Activated T-helper 1 cell treated with anti-CD3 and anti-CD28 coated beads, Interleukin-12 subunit alpha, Interleukin-12 subunit beta, Interleukin-2, Interleukin-4 antibody, amounts not matched to agents 30 ng/mL and 10 ng/mL and 1 ng/mL, durations not matched to agents 14 hours and 24 hours and 36 hours (primary cell): ENCODE results near the gene NACAD. TPM values are rescaled to one million over a fixed set of nuclear protein-coding genes. Genes with fewer than 3 reads are reported as not detected.
"Not testable (repeated sequence)": the region's sequence is repeated elsewhere in the genome, so short reads cannot be mapped to it uniquely, and the experiment has no call there.

Experiments
- DNase-seq: peaks from one replicate; pipeline ENCODE4 v3.0.0; 2021; ENCODE audit warnings: low spot score
- H3K27ac Mint-ChIP-seq: one replicate; pipeline ENCODE4 v1.8.0; 2021; ENCODE audit warnings: mild to moderate bottlenecking, mixed read lengths
- H3K27me3 Mint-ChIP-seq: one replicate; pipeline ENCODE4 v1.8.0; 2022; ENCODE audit warnings: mild to moderate bottlenecking, moderate library complexity, mixed read lengths; ENCODE audit not compliant: insufficient read depth
- H3K36me3 Mint-ChIP-seq: one replicate; pipeline ENCODE4 v1.8.0; 2021; ENCODE audit warnings: low read depth, mixed read lengths
- H3K4me1 Mint-ChIP-seq: one replicate; pipeline ENCODE4 v1.8.0; 2021; ENCODE audit warnings: low read depth, mixed read lengths
- H3K4me3 Mint-ChIP-seq: one replicate; pipeline ENCODE4 v1.8.0; 2021; ENCODE audit warnings: mild to moderate bottlenecking, moderate library complexity, mixed read lengths
- H3K9me3 Mint-ChIP-seq: one replicate; pipeline ENCODE4 v1.8.0; 2021; ENCODE audit warnings: mixed read lengths
- intact Hi-C: fragments of 100-400 bp; cut with micrococcal nuclease; formaldehyde crosslinking; loops from one replicate; pipeline ENCODE4 v1.15.1; 2024
- total RNA-seq: library from RNA; stranded (reverse); gene quantifications from 2 replicates; pipeline ENCODE4 v1.2.3, GENCODE V29; 2022

NACAD gene
- total RNA-seq, 1 donor from 2014 or later, result 0.05 TPM

GRCh38 chr7:45125193-45125904, 36.6 kb upstream of the NACAD start:
- no peaks in the 10 kb centered on the region for H3K27me3 Mint-ChIP-seq
- no peak for DNase-seq
- no peaks in the 10 kb centered on the region for H3K9me3 Mint-ChIP-seq
- H3K4me1 Mint-ChIP-seq, result peaks cover 21% of the 10 kb centered on the region
- no peak overlapping the region for H3K4me3 Mint-ChIP-seq
- H3K27ac Mint-ChIP-seq, result no peak overlapping the region
- intact Hi-C loops, result no loop called here
- no peaks in the 10 kb centered on the region for H3K36me3 Mint-ChIP-seq

GRCh38 chr7:45123913-45124710, 35.3 kb upstream of the NACAD start:
- no peak for DNase-seq
- Mint-ChIP-seq H3K36me3 (no peaks in the 10 kb centered on the region), H3K27me3 (no peaks in the 10 kb centered on the region), H3K4me3 (no peak overlapping the region), H3K4me1 (peaks cover 21% of the 10 kb centered on the region), H3K27ac (no peak overlapping the region), H3K9me3 (no peaks in the 10 kb centered on the region)
- intact Hi-C loops, result no loop called here

GRCh38 chr7:45122975-45123860, 34.4 kb upstream of the NACAD start:
- intact Hi-C loops, result no loop called here
- Mint-ChIP-seq H3K4me1 (peaks cover 21% of the 10 kb centered on the region), H3K36me3 (no peaks in the 10 kb centered on the region), H3K9me3 (no peaks in the 10 kb centered on the region), H3K4me3 (peak overlapping the region; percentile 22), H3K27me3 (no peaks in the 10 kb centered on the region), H3K27ac (peak overlapping the region; percentile 85)
- DNase-seq, result no peak

- DNase-seq, result no peak
- no peak overlapping the region for H3K4me3 Mint-ChIP-seq
- peaks cover 9% of the 10 kb centered on the region for H3K27me3 Mint-ChIP-seq
- H3K36me3 Mint-ChIP-seq, result no peaks in the 10 kb centered on the region
- intact Hi-C loops, result no loop called here
- H3K27ac Mint-ChIP-seq, result no peak overlapping the region
- peaks cover 21% of the 10 kb centered on the region for H3K4me1 Mint-ChIP-seq
- no peaks in the 10 kb centered on the region for H3K9me3 Mint-ChIP-seq
Measured at GRCh38 chr7:45119550-45119949, 30.8 kb upstream of the NACAD start.

- intact Hi-C loops, result no loop called here
- Mint-ChIP-seq H3K27ac (no peak overlapping the region), H3K27me3 (peaks cover 12% of the 10 kb centered on the region), H3K4me1 (peaks cover 21% of the 10 kb centered on the region), H3K9me3 (no peaks in the 10 kb centered on the region), H3K4me3 (no peak overlapping the region), H3K36me3 (no peaks in the 10 kb centered on the region)
- DNase-seq, result no peak
Measured at GRCh38 chr7:45118889-45119331, 30.1 kb upstream of the NACAD start.

- DNase-seq, result no peak
- no peak overlapping the region for H3K4me3 Mint-ChIP-seq
- H3K27me3 Mint-ChIP-seq, result peaks cover 12% of the 10 kb centered on the region
- H3K9me3 Mint-ChIP-seq, result no peaks in the 10 kb centered on the region
- H3K36me3 Mint-ChIP-seq, result no peaks in the 10 kb centered on the region
- no peak overlapping the region for H3K27ac Mint-ChIP-seq
- peaks cover 17% of the 10 kb centered on the region for H3K4me1 Mint-ChIP-seq
- intact Hi-C loops, result no loop called here
Measured at GRCh38 chr7:45118292-45118691, 29.5 kb upstream of the NACAD start.

GRCh38 chr7:45117582-45117981, 28.8 kb upstream of the NACAD start:
- H3K4me1 Mint-ChIP-seq, result peaks cover 13% of the 10 kb centered on the region
- DNase-seq, result no peak
- intact Hi-C loops, result no loop called here
- H3K9me3 Mint-ChIP-seq, result no peaks in the 10 kb centered on the region
- no peaks in the 10 kb centered on the region for H3K36me3 Mint-ChIP-seq
- H3K27me3 Mint-ChIP-seq, result peaks cover 12% of the 10 kb centered on the region
- H3K27ac Mint-ChIP-seq, result no peak overlapping the region
- no peak overlapping the region for H3K4me3 Mint-ChIP-seq

- Mint-ChIP-seq H3K4me3 (no peak overlapping the region), H3K9me3 (no peaks in the 10 kb centered on the region), H3K4me1 (peaks cover 16% of the 10 kb centered on the region), H3K27me3 (peaks cover 12% of the 10 kb centered on the region), H3K36me3 (peaks cover 6% of the 10 kb centered on the region), H3K27ac (no peak overlapping the region)
- no peak for DNase-seq
- intact Hi-C loops, result no loop called here
Measured at GRCh38 chr7:45116048-45116447, 27.3 kb upstream of the NACAD start.

GRCh38 chr7:45114926-45115325, 26.2 kb upstream of the NACAD start:
- no peak overlapping the region for H3K4me3 Mint-ChIP-seq
- no peak overlapping the region for H3K27ac Mint-ChIP-seq
- peaks cover 12% of the 10 kb centered on the region for H3K27me3 Mint-ChIP-seq
- DNase-seq, result no peak
- H3K9me3 Mint-ChIP-seq, result no peaks in the 10 kb centered on the region
- peaks cover 12% of the 10 kb centered on the region for H3K36me3 Mint-ChIP-seq
- H3K4me1 Mint-ChIP-seq, result peaks cover 18% of the 10 kb centered on the region
- intact Hi-C loops, result loop anchor here (5.0 kb wide), 1 partner anchor 368 kb away; the partner anchor contains the start of gene ZMIZ2

GRCh38 chr7:45114257-45114656, 25.5 kb upstream of the NACAD start:
- H3K27ac Mint-ChIP-seq, DNase-seq, H3K4me3 Mint-ChIP-seq, H3K9me3 Mint-ChIP-seq: not testable (repeated sequence)
- H3K36me3 Mint-ChIP-seq, result peaks cover 13% of the 10 kb centered on the region
- intact Hi-C loops, result loop anchor here (5.0 kb wide), 1 partner anchor 367 kb away; the partner anchor contains the start of gene ZMIZ2
- peaks cover 21% of the 10 kb centered on the region for H3K4me1 Mint-ChIP-seq
- H3K27me3 Mint-ChIP-seq, result peaks cover 12% of the 10 kb centered on the region

- Mint-ChIP-seq H3K27ac (peak overlapping the region; percentile 80), H3K36me3 (peaks cover 27% of the 10 kb centered on the region), H3K27me3 (peaks cover 12% of the 10 kb centered on the region), H3K4me1 (peaks cover 34% of the 10 kb centered on the region), H3K9me3 (no peaks in the 10 kb centered on the region), H3K4me3 (peak overlapping the region; percentile 96)
- DNase-seq, result no peak
- intact Hi-C loops, result loop anchor here (1.0 to 5.0 kb wide), 3 partner anchors 24 to 365 kb away; partner anchors contain the start of genes MYO1G and ZMIZ2
Measured at GRCh38 chr7:45112648-45113047, 23.9 kb upstream of the NACAD start.
